Vagina (tissue), 2 donors: ENCODE data around the gene CMSS1.

Source experiments
- CTCF ChIP-seq, 3 experiments: fragments of 450-650 bp in 2 of 3; fragments of 200-600 bp in 1 of 3; sonication (generic) in 1 of 3; IDR thresholded peaks; one replicate each; pipeline ENCODE4 v1.5.1; 2017 to 2019; ENCODE audit warnings: antibody characterized with exemption in 3 of 3, mild to moderate bottlenecking in 2 of 3, moderate library complexity in 2 of 3
- POLR2A ChIP-seq, 2 donors: fragments of 450-650 bp; IDR thresholded peaks; one replicate each; pipeline ENCODE4 v1.6.1; 2017; ENCODE audit warnings: antibody characterized with exemption in 2 of 2, mild to moderate bottlenecking in 2 of 2, moderate library complexity in 2 of 2
- POLR2AphosphoS5 ChIP-seq, 2 donors: sonication (generic); formaldehyde crosslinking; IDR thresholded peaks; one replicate each; pipeline ENCODE4 v1.9.0; 2017; ENCODE audit warnings: antibody characterized with exemption in 2 of 2, mild to moderate bottlenecking in 2 of 2, low read depth in 1 of 2; ENCODE audit not compliant: insufficient read depth in 1 of 2

- TF ChIP-seq CTCF (IDR thresholded peaks at IDR 0.05) (no peak), POLR2A (IDR thresholded peaks at IDR 0.05) (no peak), POLR2AphosphoS5 (IDR thresholded peaks at IDR 0.05; ENCODE audit: insufficient read depth in 1 of 2, low read depth in 1 of 2) (no peak)
Observed at GRCh38 chr3:99931059-99931458, 113.4 kb downstream of the CMSS1 start.
